ENCODE measurements around the gene HNRNPLL. TPM values are rescaled to one million over a fixed set of nuclear protein-coding genes. Genes with fewer than 3 reads are reported as not detected.

The HNRNPLL gene
- total and polyA plus RNA-seq, 2 of the 8 experiments (the other 6 are each of a cell fraction or from before 2014, with no cell fraction given), result 18.6 to 69.3 TPM

- no peak for TF ChIP-seq ZNF274 (IDR thresholded peaks at IDR 0.05; ENCODE audit: borderline replicate concordance, extremely low read depth, low read length)
- TF ChIP-seq TAF7 (optimal IDR thresholded peaks at IDR 0.05; ENCODE audit: borderline replicate concordance, low read depth, low read length), result no peak
- TF ChIP-seq FOSL1 (IDR thresholded peaks at IDR 0.05; ENCODE audit: insufficient read depth, low read depth, low read length), result no peak
- no peak for TF ChIP-seq HDAC6 (IDR thresholded peaks at IDR 0.05; ENCODE audit: low read depth, low read length)
- no peak for TF ChIP-seq GTF2F1 (IDR thresholded peaks at IDR 0.05; ENCODE audit: borderline replicate concordance, low read depth, low read length)
- TF ChIP-seq USF2 (IDR thresholded peaks at IDR 0.05; ENCODE audit: low read length), result no peak
- peak; percentile 78; the same call in 1 of the 2 replicates for TF ChIP-seq TCF12 (IDR thresholded peaks at IDR 0.05; ENCODE audit: low read depth, low read length)
- no peak for TF ChIP-seq POLR2AphosphoS5 (IDR thresholded peaks at IDR 0.05; ENCODE audit: low read depth, low read length)
- no peak for TF ChIP-seq SRF (IDR thresholded peaks at IDR 0.05; ENCODE audit: low read depth, low read length)
- peak; percentile 80 for TF ChIP-seq CREB1 (IDR thresholded peaks at IDR 0.05)
- peak; percentile 45; the same call in 1 of the 2 replicates for TF ChIP-seq BACH1 (IDR thresholded peaks at IDR 0.05; ENCODE audit: low read length)
- TF ChIP-seq NANOG (IDR thresholded peaks at IDR 0.05; ENCODE audit: insufficient read depth, low read depth, low read length, poor library complexity, severe bottlenecking), result no peak
- TF ChIP-seq SP1 (IDR thresholded peaks at IDR 0.05; ENCODE audit: low read depth, low read length), result peak; percentile 53; the same call in 1 of the 2 replicates
- TF ChIP-seq EGR1 (IDR thresholded peaks at IDR 0.05; ENCODE audit: borderline replicate concordance, low read depth, low read length), result peak; percentile 34; the same call in 1 of the 2 replicates
Observed at GRCh38 chr2:38603402-38604290, 918 bp upstream of the HNRNPLL start (continued).

Data from H1 (cell line).